ENCODE data around the gene SRCAP. TPM values are rescaled to one million over a fixed set of nuclear protein-coding genes. Genes with fewer than 3 reads are reported as not detected.

The SRCAP gene
- total and polyA plus RNA-seq, 2 of the 8 experiments (the other 6 are each of a cell fraction or from before 2014, with no cell fraction given): 5.5 to 54.3 TPM

- TF ChIP-seq, protein P1, sequence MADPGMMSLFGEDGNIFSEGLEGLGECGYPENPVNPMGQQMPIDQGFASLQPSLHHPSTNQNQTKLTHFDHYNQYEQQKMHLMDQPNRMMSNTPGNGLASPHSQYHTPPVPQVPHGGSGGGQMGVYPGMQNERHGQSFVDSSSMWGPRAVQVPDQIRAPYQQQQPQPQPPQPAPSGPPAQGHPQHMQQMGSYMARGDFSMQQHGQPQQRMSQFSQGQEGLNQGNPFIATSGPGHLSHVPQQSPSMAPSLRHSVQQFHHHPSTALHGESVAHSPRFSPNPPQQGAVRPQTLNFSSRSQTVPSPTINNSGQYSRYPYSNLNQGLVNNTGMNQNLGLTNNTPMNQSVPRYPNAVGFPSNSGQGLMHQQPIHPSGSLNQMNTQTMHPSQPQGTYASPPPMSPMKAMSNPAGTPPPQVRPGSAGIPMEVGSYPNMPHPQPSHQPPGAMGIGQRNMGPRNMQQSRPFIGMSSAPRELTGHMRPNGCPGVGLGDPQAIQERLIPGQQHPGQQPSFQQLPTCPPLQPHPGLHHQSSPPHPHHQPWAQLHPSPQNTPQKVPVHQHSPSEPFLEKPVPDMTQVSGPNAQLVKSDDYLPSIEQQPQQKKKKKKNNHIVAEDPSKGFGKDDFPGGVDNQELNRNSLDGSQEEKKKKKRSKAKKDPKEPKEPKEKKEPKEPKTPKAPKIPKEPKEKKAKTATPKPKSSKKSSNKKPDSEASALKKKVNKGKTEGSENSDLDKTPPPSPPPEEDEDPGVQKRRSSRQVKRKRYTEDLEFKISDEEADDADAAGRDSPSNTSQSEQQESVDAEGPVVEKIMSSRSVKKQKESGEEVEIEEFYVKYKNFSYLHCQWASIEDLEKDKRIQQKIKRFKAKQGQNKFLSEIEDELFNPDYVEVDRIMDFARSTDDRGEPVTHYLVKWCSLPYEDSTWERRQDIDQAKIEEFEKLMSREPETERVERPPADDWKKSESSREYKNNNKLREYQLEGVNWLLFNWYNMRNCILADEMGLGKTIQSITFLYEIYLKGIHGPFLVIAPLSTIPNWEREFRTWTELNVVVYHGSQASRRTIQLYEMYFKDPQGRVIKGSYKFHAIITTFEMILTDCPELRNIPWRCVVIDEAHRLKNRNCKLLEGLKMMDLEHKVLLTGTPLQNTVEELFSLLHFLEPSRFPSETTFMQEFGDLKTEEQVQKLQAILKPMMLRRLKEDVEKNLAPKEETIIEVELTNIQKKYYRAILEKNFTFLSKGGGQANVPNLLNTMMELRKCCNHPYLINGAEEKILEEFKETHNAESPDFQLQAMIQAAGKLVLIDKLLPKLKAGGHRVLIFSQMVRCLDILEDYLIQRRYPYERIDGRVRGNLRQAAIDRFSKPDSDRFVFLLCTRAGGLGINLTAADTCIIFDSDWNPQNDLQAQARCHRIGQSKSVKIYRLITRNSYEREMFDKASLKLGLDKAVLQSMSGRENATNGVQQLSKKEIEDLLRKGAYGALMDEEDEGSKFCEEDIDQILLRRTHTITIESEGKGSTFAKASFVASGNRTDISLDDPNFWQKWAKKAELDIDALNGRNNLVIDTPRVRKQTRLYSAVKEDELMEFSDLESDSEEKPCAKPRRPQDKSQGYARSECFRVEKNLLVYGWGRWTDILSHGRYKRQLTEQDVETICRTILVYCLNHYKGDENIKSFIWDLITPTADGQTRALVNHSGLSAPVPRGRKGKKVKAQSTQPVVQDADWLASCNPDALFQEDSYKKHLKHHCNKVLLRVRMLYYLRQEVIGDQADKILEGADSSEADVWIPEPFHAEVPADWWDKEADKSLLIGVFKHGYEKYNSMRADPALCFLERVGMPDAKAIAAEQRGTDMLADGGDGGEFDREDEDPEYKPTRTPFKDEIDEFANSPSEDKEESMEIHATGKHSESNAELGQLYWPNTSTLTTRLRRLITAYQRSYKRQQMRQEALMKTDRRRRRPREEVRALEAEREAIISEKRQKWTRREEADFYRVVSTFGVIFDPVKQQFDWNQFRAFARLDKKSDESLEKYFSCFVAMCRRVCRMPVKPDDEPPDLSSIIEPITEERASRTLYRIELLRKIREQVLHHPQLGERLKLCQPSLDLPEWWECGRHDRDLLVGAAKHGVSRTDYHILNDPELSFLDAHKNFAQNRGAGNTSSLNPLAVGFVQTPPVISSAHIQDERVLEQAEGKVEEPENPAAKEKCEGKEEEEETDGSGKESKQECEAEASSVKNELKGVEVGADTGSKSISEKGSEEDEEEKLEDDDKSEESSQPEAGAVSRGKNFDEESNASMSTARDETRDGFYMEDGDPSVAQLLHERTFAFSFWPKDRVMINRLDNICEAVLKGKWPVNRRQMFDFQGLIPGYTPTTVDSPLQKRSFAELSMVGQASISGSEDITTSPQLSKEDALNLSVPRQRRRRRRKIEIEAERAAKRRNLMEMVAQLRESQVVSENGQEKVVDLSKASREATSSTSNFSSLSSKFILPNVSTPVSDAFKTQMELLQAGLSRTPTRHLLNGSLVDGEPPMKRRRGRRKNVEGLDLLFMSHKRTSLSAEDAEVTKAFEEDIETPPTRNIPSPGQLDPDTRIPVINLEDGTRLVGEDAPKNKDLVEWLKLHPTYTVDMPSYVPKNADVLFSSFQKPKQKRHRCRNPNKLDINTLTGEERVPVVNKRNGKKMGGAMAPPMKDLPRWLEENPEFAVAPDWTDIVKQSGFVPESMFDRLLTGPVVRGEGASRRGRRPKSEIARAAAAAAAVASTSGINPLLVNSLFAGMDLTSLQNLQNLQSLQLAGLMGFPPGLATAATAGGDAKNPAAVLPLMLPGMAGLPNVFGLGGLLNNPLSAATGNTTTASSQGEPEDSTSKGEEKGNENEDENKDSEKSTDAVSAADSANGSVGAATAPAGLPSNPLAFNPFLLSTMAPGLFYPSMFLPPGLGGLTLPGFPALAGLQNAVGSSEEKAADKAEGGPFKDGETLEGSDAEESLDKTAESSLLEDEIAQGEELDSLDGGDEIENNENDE (IDR thresholded peaks at IDR 0.05; ENCODE audit: insufficient replicate concordance, low read length): no peak
- TF ChIP-seq SRF (IDR thresholded peaks at IDR 0.05; ENCODE audit: low read depth, low read length) (no peak), BRCA1 (IDR thresholded peaks at IDR 0.05; ENCODE audit: low read depth, low read length) (no peak), BCL11A (IDR thresholded peaks at IDR 0.05; ENCODE audit: low read depth in 2 of 2, low read length in 2 of 2) (no peak), PHF8 (conservative IDR thresholded peaks at IDR 0.05; ENCODE audit: low read depth, low read length) (no peak), KDM4A (IDR thresholded peaks at IDR 0.05; ENCODE audit: low read depth, low read length, severe bottlenecking) (no peak), CBX8 (IDR thresholded peaks at IDR 0.05; ENCODE audit: borderline replicate concordance, low read depth, low read length) (no peak), HDAC6 (IDR thresholded peaks at IDR 0.05; ENCODE audit: low read depth, low read length) (no peak), NANOG (IDR thresholded peaks at IDR 0.05; ENCODE audit: insufficient read depth, low read depth, low read length, poor library complexity, severe bottlenecking) (no peak), NRF1 (IDR thresholded peaks at IDR 0.05; ENCODE audit: low read depth, low read length) (no peak)
These were observed 83.7 kb downstream of the SRCAP start (continued) for GRCh38 chr16:30782486-30783279.

Measured in H1 (cell line).